Uterus (tissue), 4 donors: ENCODE measurements around the gene LLGL1. TPM values are rescaled to one million over a fixed set of nuclear protein-coding genes. Genes with fewer than 3 reads are reported as not detected.

ENCODE experiments used
- DNase-seq, 2 donors: peaks; one replicate each; pipeline ENCODE4 v3.0.0-alpha.2; 2019 to 2020
- H3K27ac ChIP-seq, 2 donors: fragments of 200-600 bp; sonication (generic); 1 replicate in 1 of 2; 2 replicates in 1 of 2; pipeline ENCODE4 v1.5.1; 2016 to 2018
- H3K27me3 ChIP-seq, 2 donors: fragments of 200-600 bp; sonication (generic); one replicate each; pipeline ENCODE4 v1.5.1; 2018 to 2019; ENCODE audit warnings: control low read depth in 1 of 2
- H3K36me3 ChIP-seq, 2 donors: fragments of 200-600 bp; sonication (generic); one replicate each; pipeline ENCODE4 v1.5.1; 2019; ENCODE audit warnings: control low read depth in 1 of 2
- H3K4me1 ChIP-seq, 2 donors: fragments of 200-600 bp; sonication (generic); one replicate each; pipeline ENCODE4 v1.5.1; 2018 to 2019; ENCODE audit warnings: control low read depth in 1 of 2
- H3K4me3 ChIP-seq, 2 donors: fragments of 200-600 bp; sonication (generic); 1 replicate in 1 of 2; 2 replicates in 1 of 2; pipeline ENCODE4 v1.5.1; 2018 to 2019; ENCODE audit warnings: mild to moderate bottlenecking in 1 of 2
- H3K9me3 ChIP-seq, 2 donors: fragments of 200-600 bp; sonication (generic); one replicate each; pipeline ENCODE4 v1.5.1; 2019; ENCODE audit warnings: control low read depth in 1 of 2
- POLR2A ChIP-seq, 2 donors: fragments of 450-650 bp; IDR thresholded peaks; one replicate each; pipeline ENCODE4 v1.6.1; 2016; ENCODE audit warnings: antibody characterized with exemption in 2 of 2, mild to moderate bottlenecking in 1 of 2, moderate library complexity in 1 of 2
- intact Hi-C: fragments of 100-400 bp; cut with DNase I; formaldehyde crosslinking; loops from one replicate; pipeline ENCODE4 v1.15.1; 2023; ENCODE audit warnings: low total_unique reads
- total RNA-seq, 4 donors: library from RNA; depleted of rRNA in 3 of 4; stranded (reverse); fragments of >200 nt in 3 of 4; gene quantifications; one replicate each; pipeline versions ENCODE4 v1.1.0 to v1.2.4, GENCODE V29; 2014 to 2023
- TF ChIP-seq, protein P1 (sequence below), 4 experiments: fragments of 200-600 bp in 2 of 4; fragments of 450-650 bp in 2 of 4; sonication (generic) in 2 of 4; IDR thresholded peaks; one replicate each; pipeline ENCODE4 v1.5.1; 2016 to 2019; ENCODE audit warnings: antibody characterized with exemption in 4 of 4, mild to moderate bottlenecking in 2 of 4, moderate library complexity in 1 of 4
- donor health status: DM: yes; HTN: yes; CAD: no.

LLGL1 gene
- total RNA-seq, 4 donors from 2014 or later: 7.6 to 72.0 (median 23.1) TPM

DNA sequence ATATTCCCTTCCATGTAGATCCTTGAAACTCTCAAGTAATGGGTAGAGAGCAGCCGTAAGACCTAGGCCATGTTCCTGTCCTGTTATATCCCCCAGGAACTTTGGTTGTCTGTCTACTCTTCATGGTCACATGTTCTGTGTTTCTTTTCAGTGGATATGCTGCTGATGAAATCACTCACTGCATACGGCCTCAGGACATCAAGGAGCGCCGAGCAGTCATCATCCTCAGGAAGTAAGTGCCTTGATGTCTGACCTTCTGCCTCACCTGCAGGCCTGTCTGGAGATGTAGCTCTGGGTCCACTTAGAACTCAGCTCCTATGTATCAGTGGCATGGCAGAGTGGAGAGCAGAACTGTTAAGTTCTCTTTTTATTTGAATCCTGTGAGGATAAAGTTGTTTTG lies 30.6 kb upstream of the LLGL1 start:
- DNase-seq: no peak
- H3K4me1 ChIP-seq: peaks cover 11 to 15% of the 10 kb centered on the region in 2 donors
- no peak overlapping the region for H3K27ac ChIP-seq
- no peaks in the 10 kb centered on the region for H3K27me3 ChIP-seq
- no peak overlapping the region for H3K4me3 ChIP-seq
- no peaks in the 10 kb centered on the region for H3K9me3 ChIP-seq
- H3K36me3 ChIP-seq: peaks cover 0 to 2% of the 10 kb centered on the region in 2 donors
- intact Hi-C loops: no loop called here
- no peak for TF ChIP-seq POLR2A (IDR thresholded peaks at IDR 0.05)
- TF ChIP-seq, protein P1, sequence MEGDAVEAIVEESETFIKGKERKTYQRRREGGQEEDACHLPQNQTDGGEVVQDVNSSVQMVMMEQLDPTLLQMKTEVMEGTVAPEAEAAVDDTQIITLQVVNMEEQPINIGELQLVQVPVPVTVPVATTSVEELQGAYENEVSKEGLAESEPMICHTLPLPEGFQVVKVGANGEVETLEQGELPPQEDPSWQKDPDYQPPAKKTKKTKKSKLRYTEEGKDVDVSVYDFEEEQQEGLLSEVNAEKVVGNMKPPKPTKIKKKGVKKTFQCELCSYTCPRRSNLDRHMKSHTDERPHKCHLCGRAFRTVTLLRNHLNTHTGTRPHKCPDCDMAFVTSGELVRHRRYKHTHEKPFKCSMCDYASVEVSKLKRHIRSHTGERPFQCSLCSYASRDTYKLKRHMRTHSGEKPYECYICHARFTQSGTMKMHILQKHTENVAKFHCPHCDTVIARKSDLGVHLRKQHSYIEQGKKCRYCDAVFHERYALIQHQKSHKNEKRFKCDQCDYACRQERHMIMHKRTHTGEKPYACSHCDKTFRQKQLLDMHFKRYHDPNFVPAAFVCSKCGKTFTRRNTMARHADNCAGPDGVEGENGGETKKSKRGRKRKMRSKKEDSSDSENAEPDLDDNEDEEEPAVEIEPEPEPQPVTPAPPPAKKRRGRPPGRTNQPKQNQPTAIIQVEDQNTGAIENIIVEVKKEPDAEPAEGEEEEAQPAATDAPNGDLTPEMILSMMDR (IDR thresholded peaks at IDR 0.05): no peak

GRCh38 chr17:18195246-18195645 lies 30.2 kb upstream of the LLGL1 start:
- Histone ChIP-seq H3K4me3 (no peak overlapping the region), H3K9me3 (no peaks in the 10 kb centered on the region), H3K4me1 (peaks cover 14 to 15% of the 10 kb centered on the region in 2 donors), H3K36me3 (peaks cover 0 to 2% of the 10 kb centered on the region in 2 donors), H3K27ac (no peak overlapping the region), H3K27me3 (no peaks in the 10 kb centered on the region)
- TF ChIP-seq POLR2A (IDR thresholded peaks at IDR 0.05): no peak
- DNase-seq: no peak
- intact Hi-C loops: no loop called here

GRCh38 chr17:18197535-18198194 lies 27.8 kb upstream of the LLGL1 start:
- Histone ChIP-seq H3K4me3 (no peak overlapping the region), H3K9me3 (no peaks in the 10 kb centered on the region), H3K4me1 (peaks cover 9 to 15% of the 10 kb centered on the region in 2 donors), H3K27ac (no peak overlapping the region), H3K27me3 (no peaks in the 10 kb centered on the region), H3K36me3 (peaks cover 0 to 2% of the 10 kb centered on the region in 2 donors)
- TF ChIP-seq, protein P1 (IDR thresholded peaks at IDR 0.05): no peak
- TF ChIP-seq POLR2A (IDR thresholded peaks at IDR 0.05): no peak
- intact Hi-C loops: no loop called here
- no peak for DNase-seq

GRCh38 chr17:18198530-18198929 lies 26.9 kb upstream of the LLGL1 start:
- no peak for DNase-seq
- no peaks in the 10 kb centered on the region for H3K27me3 ChIP-seq
- no peaks in the 10 kb centered on the region for H3K9me3 ChIP-seq
- H3K4me3 ChIP-seq: no peak overlapping the region
- H3K27ac ChIP-seq: no peak overlapping the region
- H3K4me1 ChIP-seq: peaks cover 9 to 15% of the 10 kb centered on the region in 2 donors
- peaks cover 0 to 2% of the 10 kb centered on the region in 2 donors for H3K36me3 ChIP-seq
- intact Hi-C loops: no loop called here
- TF ChIP-seq, protein P1 (IDR thresholded peaks at IDR 0.05): no peak
- no peak for TF ChIP-seq POLR2A (IDR thresholded peaks at IDR 0.05)

GRCh38 chr17:18201108-18201507 lies 24.3 kb upstream of the LLGL1 start:
- Histone ChIP-seq H3K4me1 (peaks cover 9 to 15% of the 10 kb centered on the region in 2 donors), H3K27me3 (no peaks in the 10 kb centered on the region), H3K9me3 (no peaks in the 10 kb centered on the region), H3K36me3 (no peaks in the 10 kb centered on the region), H3K27ac (no peak overlapping the region), H3K4me3 (no peak overlapping the region)
- intact Hi-C loops: no loop called here
- no peak for TF ChIP-seq POLR2A (IDR thresholded peaks at IDR 0.05)
- TF ChIP-seq, protein P1 (IDR thresholded peaks at IDR 0.05): no peak
- DNase-seq: no peak
